CD8-positive, alpha-beta memory T cell (primary cell): Measurements from ENCODE around the gene STK39. TPM values are rescaled to one million over a fixed set of nuclear protein-coding genes. Genes with fewer than 3 reads are reported as not detected.

ENCODE experiments used
- CTCF ChIA-PET: fragments of 350-600 bp; sonication (Branson Sonifier 250); formaldehyde crosslinking; loops from one replicate; lab custom pipeline; 2021; ENCODE audit warnings: antibody characterized with exemption; lab: Charles Lee
- POLR2A ChIA-PET: fragments of 350-600 bp; sonication (Branson Sonifier 250); formaldehyde crosslinking; loops from one replicate; lab custom pipeline; 2021; ENCODE audit warnings: antibody characterized with exemption; lab: Charles Lee
- DNase-seq, 5 donors: peaks; one replicate each; pipeline versions ENCODE4 v3.0.0 to v3.0.0-alpha.2; 2020 to 2022; ENCODE audit warnings: mixed read lengths in 1 of 5
- H3K27ac ChIP-seq: one replicate; pipeline ENCODE4 v1.7.0; 2013; ENCODE audit warnings: low read depth, mild to moderate bottlenecking, low read length, moderate library complexity
- H3K27me3 ChIP-seq: 2 replicates; pipeline ENCODE4 v1.7.0; 2013; ENCODE audit warnings: low read length, mild to moderate bottlenecking; ENCODE audit not compliant: insufficient read depth, poor library complexity, severe bottlenecking
- H3K36me3 ChIP-seq: 2 replicates; pipeline ENCODE4 v1.7.0; 2013; ENCODE audit warnings: mild to moderate bottlenecking, low read length, moderate library complexity; ENCODE audit not compliant: insufficient read depth
- H3K4me1 ChIP-seq: 2 replicates; pipeline ENCODE4 v1.7.0; 2013; ENCODE audit warnings: mild to moderate bottlenecking, low read length, moderate library complexity; ENCODE audit not compliant: insufficient read depth
- H3K4me3 ChIP-seq: 2 replicates; pipeline ENCODE4 v1.7.0; 2013; ENCODE audit warnings: mild to moderate bottlenecking, low read length
- H3K9me3 ChIP-seq: 2 replicates; pipeline ENCODE4 v1.7.0; 2013; ENCODE audit warnings: mild to moderate bottlenecking, low read length
- H3K27ac Mint-ChIP-seq, 8 donors: one replicate each; pipeline ENCODE4 v1.8.0; 2020 to 2021; ENCODE audit warnings: mixed read lengths in 8 of 8, mild to moderate bottlenecking in 6 of 8, inconsistent platforms in 3 of 8, moderate library complexity in 3 of 8
- H3K27me3 Mint-ChIP-seq, 2 donors: one replicate each; pipeline ENCODE4 v1.8.0; 2020 to 2021; ENCODE audit warnings: mixed read lengths in 2 of 2, mild to moderate bottlenecking in 1 of 2, moderate library complexity in 1 of 2
- H3K36me3 Mint-ChIP-seq, 3 donors: one replicate each; pipeline ENCODE4 v1.8.0; 2020 to 2021; ENCODE audit warnings: mixed read lengths in 3 of 3, inconsistent platforms in 1 of 3, mild to moderate bottlenecking in 1 of 3
- H3K4me1 Mint-ChIP-seq, 3 donors: one replicate each; pipeline ENCODE4 v1.8.0; 2020 to 2021; ENCODE audit warnings: mixed read lengths in 3 of 3, inconsistent platforms in 1 of 3, mild to moderate bottlenecking in 1 of 3
- H3K4me3 Mint-ChIP-seq, 7 donors: one replicate each; pipeline ENCODE4 v1.8.0; 2020 to 2021; ENCODE audit warnings: mixed read lengths in 7 of 7, mild to moderate bottlenecking in 6 of 7, moderate library complexity in 4 of 7, inconsistent platforms in 2 of 7
- H3K9me3 Mint-ChIP-seq, 5 donors: one replicate each; pipeline ENCODE4 v1.8.0; 2020 to 2022; ENCODE audit warnings: mixed read lengths in 5 of 5, mild to moderate bottlenecking in 3 of 5, moderate library complexity in 2 of 5, inconsistent platforms in 1 of 5
- polyA plus RNA-seq: library from polyadenylated mRNA; unstranded; fragments of 300-500 nt; fragmentation: Illumina TruSeq; gene quantifications from one replicate; pipeline ENCODE4 v1.2.3, GENCODE V29; 2021
- total RNA-seq, 2 experiments: library from RNA; stranded (reverse); gene quantifications; one replicate each; pipeline ENCODE4 v1.2.3, GENCODE V29; 2021

The STK39 gene
- total and polyA plus RNA-seq, 3 experiments from 2014 or later = 11.2 to 28.3 (median 25.7) TPM

GRCh38 chr2:168252976-168253375 is 5.6 kb upstream of the STK39 start:
- no peaks in the 10 kb centered on the region for H3K27me3 ChIP-seq
- peaks cover 10% of the 10 kb centered on the region for H3K4me1 ChIP-seq
- peaks cover 16 to 22% (median 19%) of the 10 kb centered on the region in 3 donors for H3K4me1 Mint-ChIP-seq
- no peaks in the 10 kb centered on the region for H3K9me3 ChIP-seq
- CTCF ChIA-PET = no interaction called here
- peak overlapping the region in 2 of 7 donors; percentile 12 to 38 for H3K4me3 Mint-ChIP-seq
- H3K27ac ChIP-seq = no peak overlapping the region
- no peaks in the 10 kb centered on the region for H3K27me3 Mint-ChIP-seq
- no peaks in the 10 kb centered on the region for H3K9me3 Mint-ChIP-seq
- H3K4me3 ChIP-seq = no peak overlapping the region
- H3K36me3 ChIP-seq = no peaks in the 10 kb centered on the region
- no peak for DNase-seq
- peak overlapping the region in 3 of 8 donors; percentile 9 to 56 (median 42) for H3K27ac Mint-ChIP-seq
- no peaks in the 10 kb centered on the region for H3K36me3 Mint-ChIP-seq
- POLR2A ChIA-PET = no interaction called here

- Histone ChIP-seq H3K27me3 (no peaks in the 10 kb centered on the region), H3K4me3 (peak overlapping the region; percentile 71), H3K4me1 (peaks cover 40% of the 10 kb centered on the region), H3K36me3 (no peaks in the 10 kb centered on the region), H3K9me3 (no peaks in the 10 kb centered on the region), H3K27ac (peak overlapping the region; percentile 74)
- ChIA-PET CTCF (interaction anchor here (0.7 to 0.9 kb wide), 2 partner anchors 51 to 128 kb away, joined by 3 read pairs; no protein-coding TSS in a partner anchor), POLR2A (no interaction called here)
- peak overlapping the region; percentile 87 to 93 (median 92) for H3K4me3 Mint-ChIP-seq
- peak overlapping the region; percentile 85 to 97 (median 93) for H3K27ac Mint-ChIP-seq
- H3K9me3 Mint-ChIP-seq = no peaks in the 10 kb centered on the region
- H3K36me3 Mint-ChIP-seq = peaks cover 0 to 4% (median 0%) of the 10 kb centered on the region in 3 donors
- DNase-seq = peak; percentile 81 to 93 (median 84)
- H3K4me1 Mint-ChIP-seq = peaks cover 40 to 43% (median 43%) of the 10 kb centered on the region in 3 donors
- H3K27me3 Mint-ChIP-seq = peaks cover 0 to 4% of the 10 kb centered on the region in 2 donors
Measured at GRCh38 chr2:168246483-168247340, 683 bp downstream of the STK39 start.

GRCh38 chr2:168246072-168246482 is 1.3 kb downstream of the STK39 start:
- peak overlapping the region; percentile 74 for H3K27ac ChIP-seq
- Mint-ChIP-seq H3K27me3 (peaks cover 0 to 4% of the 10 kb centered on the region in 2 donors), H3K4me3 (peak overlapping the region; percentile 84 to 93 (median 92)), H3K9me3 (no peaks in the 10 kb centered on the region), H3K27ac (peak overlapping the region; percentile 81 to 97 (median 91)), H3K4me1 (peaks cover 40 to 43% (median 43%) of the 10 kb centered on the region in 3 donors), H3K36me3 (peaks cover 0 to 4% (median 0%) of the 10 kb centered on the region in 3 donors)
- H3K27me3 ChIP-seq = no peaks in the 10 kb centered on the region
- H3K4me1 ChIP-seq = peaks cover 46% of the 10 kb centered on the region
- DNase-seq = no peak
- CTCF ChIA-PET = interaction anchor here (0.7 kb wide), 1 partner anchor 127 kb away, joined by 3 read pairs; no protein-coding TSS in a partner anchor
- H3K4me3 ChIP-seq = peak overlapping the region; percentile 71
- POLR2A ChIA-PET = no interaction called here
- no peaks in the 10 kb centered on the region for H3K9me3 ChIP-seq
- H3K36me3 ChIP-seq = no peaks in the 10 kb centered on the region

GRCh38 chr2:168245074-168245825 is 2.1 kb downstream of the STK39 start:
- H3K4me3 Mint-ChIP-seq = peak overlapping the region; percentile 76 to 93 (median 91)
- H3K9me3 ChIP-seq = no peaks in the 10 kb centered on the region
- peaks cover 55% of the 10 kb centered on the region for H3K4me1 ChIP-seq
- H3K4me3 ChIP-seq = peak overlapping the region; percentile 49
- H3K27ac ChIP-seq = no peak overlapping the region
- H3K4me1 Mint-ChIP-seq = peaks cover 40 to 43% (median 43%) of the 10 kb centered on the region in 3 donors
- H3K36me3 Mint-ChIP-seq = peaks cover 0 to 4% (median 0%) of the 10 kb centered on the region in 3 donors
- no peaks in the 10 kb centered on the region for H3K27me3 ChIP-seq
- CTCF ChIA-PET = no interaction called here
- no peaks in the 10 kb centered on the region for H3K9me3 Mint-ChIP-seq
- POLR2A ChIA-PET = interaction anchor here (0.7 to 1.3 kb wide), 2 partner anchors 50 to 69 kb away, joined by 3 read pairs; no protein-coding TSS in a partner anchor
- peaks cover 0 to 4% of the 10 kb centered on the region in 2 donors for H3K27me3 Mint-ChIP-seq
- H3K36me3 ChIP-seq = no peaks in the 10 kb centered on the region
- DNase-seq = no peak
- H3K27ac Mint-ChIP-seq = peak overlapping the region; percentile 80 to 97 (median 94)

GRCh38 chr2:168244318-168244717 is 3.1 kb downstream of the STK39 start:
- H3K4me1 Mint-ChIP-seq = peaks cover 38 to 43% (median 43%) of the 10 kb centered on the region in 3 donors

GRCh38 chr2:168243061-168243460 is 4.3 kb downstream of the STK39 start:
- Mint-ChIP-seq H3K36me3 (peaks cover 0 to 4% (median 0%) of the 10 kb centered on the region in 3 donors), H3K27ac (peak overlapping the region in 4 of 8 donors; percentile 6 to 97 (median 93)), H3K9me3 (no peaks in the 10 kb centered on the region), H3K27me3 (peaks cover 0 to 4% of the 10 kb centered on the region in 2 donors), H3K4me3 (peak overlapping the region in 4 of 7 donors; percentile 10 to 78 (median 44)), H3K4me1 (peaks cover 36 to 41% (median 41%) of the 10 kb centered on the region in 3 donors)
- no peaks in the 10 kb centered on the region for H3K9me3 ChIP-seq
- POLR2A ChIA-PET = no interaction called here
- H3K4me3 ChIP-seq = no peak overlapping the region
- no peak overlapping the region for H3K27ac ChIP-seq
- H3K27me3 ChIP-seq = no peaks in the 10 kb centered on the region
- CTCF ChIA-PET = no interaction called here
- DNase-seq = no peak
- H3K36me3 ChIP-seq = no peaks in the 10 kb centered on the region
- H3K4me1 ChIP-seq = peaks cover 65% of the 10 kb centered on the region

More at GRCh38 chr2:168244318-168244717, 3.1 kb downstream of the STK39 start:
- Mint-ChIP-seq H3K9me3 (no peaks in the 10 kb centered on the region), H3K36me3 (peaks cover 0 to 4% (median 0%) of the 10 kb centered on the region in 3 donors), H3K27ac (peak overlapping the region; percentile 80 to 97 (median 93)), H3K4me3 (peak overlapping the region; percentile 76 to 93 (median 91)), H3K27me3 (peaks cover 0 to 4% of the 10 kb centered on the region in 2 donors)
- H3K4me3 ChIP-seq = no peak overlapping the region
- peaks cover 63% of the 10 kb centered on the region for H3K4me1 ChIP-seq
- no peak overlapping the region for H3K27ac ChIP-seq
- POLR2A ChIA-PET = no interaction called here
- peak; percentile 16 to 60 (median 35) for DNase-seq
- no peaks in the 10 kb centered on the region for H3K36me3 ChIP-seq
- CTCF ChIA-PET = no interaction called here
- H3K9me3 ChIP-seq = no peaks in the 10 kb centered on the region
- H3K27me3 ChIP-seq = no peaks in the 10 kb centered on the region

- CTCF ChIA-PET = no interaction called here
- Mint-ChIP-seq H3K4me1 (peaks cover 33 to 44% (median 41%) of the 10 kb centered on the region in 3 donors), H3K4me3 (no peak overlapping the region), H3K27ac (no peak overlapping the region), H3K36me3 (peaks cover 0 to 5% (median 4%) of the 10 kb centered on the region in 3 donors), H3K27me3 (peaks cover 0 to 3% of the 10 kb centered on the region in 2 donors), H3K9me3 (no peaks in the 10 kb centered on the region)
- H3K27me3 ChIP-seq = no peaks in the 10 kb centered on the region
- H3K27ac ChIP-seq = no peak overlapping the region
- H3K4me3 ChIP-seq = no peak overlapping the region
- POLR2A ChIA-PET = no interaction called here
- no peaks in the 10 kb centered on the region for H3K9me3 ChIP-seq
- no peak for DNase-seq
- H3K36me3 ChIP-seq = no peaks in the 10 kb centered on the region
- peaks cover 61% of the 10 kb centered on the region for H3K4me1 ChIP-seq
Measured at GRCh38 chr2:168241746-168242145, 5.6 kb downstream of the STK39 start.
